Mammary epithelial cell (primary cell): ENCODE data around the gene SPARC.

Experiments
- CTCF ChIP-seq, 2 donors: IDR thresholded peaks in 1 of 2; conservative IDR thresholded peaks in 1 of 2; 2 replicates each; pipeline ENCODE4 v1.5.1; 2011 to 2012; ENCODE audit warnings: inconsistent platforms in 2 of 2, low read length in 2 of 2, mild to moderate bottlenecking in 2 of 2, control low read depth in 1 of 2, low read depth in 1 of 2; ENCODE audit not compliant: insufficient read depth in 1 of 2; ENCODE audit errors: extremely low read depth in 1 of 2
- EZH2 ChIP-seq: IDR thresholded peaks from 2 replicates; pipeline ENCODE4 v1.6.1; 2012; ENCODE audit warnings: low read length, inconsistent platforms, borderline replicate concordance

- TF ChIP-seq CTCF (conservative IDR thresholded peaks at IDR 0.05 in 1 of 2, IDR thresholded peaks at IDR 0.05 in 1 of 2; ENCODE audit: extremely low read depth in 1 of 2, insufficient read depth in 1 of 2, low read depth in 1 of 2, low read length in 2 of 2) = no peak
- TF ChIP-seq EZH2 = no peak
Measured at GRCh38 chr5:151677776-151678545, 8.8 kb downstream of the SPARC start.
